Adrenal gland (tissue), 12 donors: Measurements from ENCODE around the gene C8A. TPM values are rescaled to one million over a fixed set of nuclear protein-coding genes. Genes with fewer than 3 reads are reported as not detected.

ENCODE experiments used
- DNase-seq, 7 donors: peaks; one replicate each; pipeline ENCODE4 v3.0.0-alpha.2; 2019 to 2020
- H3K27ac ChIP-seq, 5 donors: fragments of 200-600 bp; sonication (generic) in 4 of 5; 1 replicate in 3 of 5; 2 replicates in 2 of 5; pipeline versions ENCODE4 v1.5.1 to v1.8.0; 2016 to 2020; ENCODE audit warnings: mild to moderate bottlenecking in 1 of 5
- H3K27me3 ChIP-seq: fragments of 200-600 bp; 2 replicates; pipeline ENCODE4 v1.8.0; 2021
- H3K36me3 ChIP-seq, 2 donors: fragments of 200-600 bp; replicated peaks in 1 of 2; 1 replicate in 1 of 2; 2 replicates in 1 of 2; pipeline versions ENCODE4 v1.5.1 to v1.8.0; 2018 to 2022
- H3K4me1 ChIP-seq, 2 donors: fragments of 200-600 bp; replicated peaks in 1 of 2; 1 replicate in 1 of 2; 2 replicates in 1 of 2; pipeline versions ENCODE4 v1.5.1 to v1.8.0; 2018 to 2021
- H3K4me3 ChIP-seq, 4 donors: fragments of 200-600 bp; sonication (generic) in 3 of 4; one replicate each; pipeline ENCODE4 v1.5.1; 2016 to 2018
- H3K9me3 ChIP-seq, 3 donors: fragments of 200-600 bp; sonication (generic) in 1 of 3; replicated peaks in 1 of 3; 1 replicate in 2 of 3; 2 replicates in 1 of 3; pipeline versions ENCODE4 v1.5.1 to v1.8.0; 2016 to 2021
- CTCF ChIP-seq, 6 experiments: fragments of 450-650 bp in 4 of 6; fragments of 200-600 bp in 2 of 6; sonication (generic) in 1 of 6; IDR thresholded peaks; 1 replicate in 5 of 6; 2 replicates in 1 of 6; pipeline versions ENCODE4 v1.5.1 to v1.8.0; 2016 to 2021; ENCODE audit warnings: antibody characterized with exemption in 6 of 6, mild to moderate bottlenecking in 2 of 6, moderate library complexity in 1 of 6
- POLR2A ChIP-seq, 2 donors: fragments of 450-650 bp; IDR thresholded peaks; one replicate each; pipeline ENCODE4 v1.6.1; 2017; ENCODE audit warnings: antibody characterized with exemption in 2 of 2, mild to moderate bottlenecking in 2 of 2, moderate library complexity in 1 of 2
- WGBS, 4 donors: extraction: QIAGEN DNeasy Blood & Tissue Kit in 2 of 4; methylation state at CpG; one replicate each; pipeline versions ENCODE4 v1.1.5 to v1.1.7; 2013 to 2017; 5-methylcytosine and 5-hydroxymethylcytosine counted together
- intact Hi-C, 2 donors: fragments of 100-400 bp; cut with DNase I; formaldehyde crosslinking; loops; one replicate each; pipeline versions ENCODE4 v1.14.1 to v1.15.0; 2022 to 2023
- polyA plus RNA-seq, 3 donors: library from polyadenylated mRNA; stranded (reverse); fragments of 200-250 nt in 2 of 3; fragments of 350-450 nt in 1 of 3; fragmentation: Illumina TruSeq in 1 of 3; extraction: RNeasy Lipid Tissue Mini Kit (QIAGEN cat#74804) in 1 of 3; gene quantifications; one replicate each; pipeline ENCODE4 v1.2.3, GENCODE V29; 2013 to 2014
- total RNA-seq, 9 donors: library from RNA; depleted of rRNA in 4 of 9; stranded (reverse); fragments of >200 nt in 4 of 9; fragments of 120-200 nt in 1 of 9; fragmentation: NEBNext Ultra II Directional in 1 of 9; extraction: Animal tissue kit (Norgen Biotek cat#: 25700) in 1 of 9; gene quantifications; one replicate each; pipeline versions ENCODE4 v1.1.0 to v1.2.4, GENCODE V29; 2013 to 2023
- donor health status: healthy with polysubstance abuse.
- donor health status: Bipolar disorder and iron deficiency.
- donor health status: DM: yes; HTN: yes; CAD: no.
- donor health status: DM: no; HTN: no; CAD: no.
- donor health status: DM: no; HTN: no; CAD: no.
- donor health status: DM: yes; HTN: yes; CAD: no.

Gene C8A
- total and polyA plus RNA-seq, 12 donors: 0.07 TPM; not detected in 10

- no peaks in the 10 kb centered on the region for H3K36me3 ChIP-seq
- H3K9me3 ChIP-seq: no peaks in the 10 kb centered on the region
- H3K4me1 ChIP-seq: no peaks in the 10 kb centered on the region
- intact Hi-C loops: no loop called here
- 51 to 83% (median 60%) methylated on average over 2 of the region's 2 CpGs for WGBS, 4 donors
- H3K27me3 ChIP-seq: no peaks in the 10 kb centered on the region
- DNase-seq: no peak
- no peak overlapping the region for H3K27ac ChIP-seq
- H3K4me3 ChIP-seq: no peak overlapping the region
- TF ChIP-seq CTCF (IDR thresholded peaks at IDR 0.05) (no peak), POLR2A (IDR thresholded peaks at IDR 0.05) (no peak)
Observed at GRCh38 chr1:56929492-56929891, 74.9 kb downstream of the C8A start.

GRCh38 chr1:56931211-56931610, 76.6 kb downstream of the C8A start:
- H3K9me3 ChIP-seq: no peaks in the 10 kb centered on the region
- no peak for DNase-seq
- no peaks in the 10 kb centered on the region for H3K4me1 ChIP-seq
- H3K27me3 ChIP-seq: no peaks in the 10 kb centered on the region
- H3K27ac ChIP-seq: no peak overlapping the region
- whole genome bisulfite sequencing, 4 donors: 37 to 60% (median 57%) methylated on average over 3 of the region's 3 CpGs
- intact Hi-C loops: no loop called here
- no peak overlapping the region for H3K4me3 ChIP-seq
- no peaks in the 10 kb centered on the region for H3K36me3 ChIP-seq
- no peak for TF ChIP-seq CTCF (IDR thresholded peaks at IDR 0.05)
- TF ChIP-seq POLR2A (IDR thresholded peaks at IDR 0.05): no peak

- DNase-seq: no peak
- Histone ChIP-seq H3K27ac (no peak overlapping the region), H3K27me3 (no peaks in the 10 kb centered on the region), H3K9me3 (no peaks in the 10 kb centered on the region), H3K4me1 (no peaks in the 10 kb centered on the region), H3K36me3 (no peaks in the 10 kb centered on the region), H3K4me3 (no peak overlapping the region)
- intact Hi-C loops: no loop called here
- WGBS, 4 donors: 73 to 78% (median 75%) methylated on average over 3 of the region's 3 CpGs
- TF ChIP-seq POLR2A (IDR thresholded peaks at IDR 0.05) (no peak), CTCF (IDR thresholded peaks at IDR 0.05) (no peak)
Observed at GRCh38 chr1:56931686-56932085, 77.1 kb downstream of the C8A start.

- Histone ChIP-seq H3K4me3 (no peak overlapping the region), H3K9me3 (no peaks in the 10 kb centered on the region), H3K4me1 (no peaks in the 10 kb centered on the region), H3K27ac (no peak overlapping the region), H3K27me3 (no peaks in the 10 kb centered on the region), H3K36me3 (no peaks in the 10 kb centered on the region)
- intact Hi-C loops: no loop called here
- no peak for DNase-seq
- no peak for TF ChIP-seq POLR2A (IDR thresholded peaks at IDR 0.05)
- no peak for TF ChIP-seq CTCF (IDR thresholded peaks at IDR 0.05)
- 73 to 100% (median 86%) methylated on average over 1 to 2 of the region's 2 CpGs for WGBS, 4 donors
Observed at GRCh38 chr1:56933161-56933560, 78.6 kb downstream of the C8A start.
